ENCODE measurements around the gene STXBP6. TPM values are rescaled to one million over a fixed set of nuclear protein-coding genes. Genes with fewer than 3 reads are reported as not detected.

The STXBP6 gene
- total and polyA plus RNA-seq, 2 of the 13 experiments (the other 11 are each of a cell fraction or from before 2014, with no cell fraction given): 35.3 to 42.8 TPM

DNA sequence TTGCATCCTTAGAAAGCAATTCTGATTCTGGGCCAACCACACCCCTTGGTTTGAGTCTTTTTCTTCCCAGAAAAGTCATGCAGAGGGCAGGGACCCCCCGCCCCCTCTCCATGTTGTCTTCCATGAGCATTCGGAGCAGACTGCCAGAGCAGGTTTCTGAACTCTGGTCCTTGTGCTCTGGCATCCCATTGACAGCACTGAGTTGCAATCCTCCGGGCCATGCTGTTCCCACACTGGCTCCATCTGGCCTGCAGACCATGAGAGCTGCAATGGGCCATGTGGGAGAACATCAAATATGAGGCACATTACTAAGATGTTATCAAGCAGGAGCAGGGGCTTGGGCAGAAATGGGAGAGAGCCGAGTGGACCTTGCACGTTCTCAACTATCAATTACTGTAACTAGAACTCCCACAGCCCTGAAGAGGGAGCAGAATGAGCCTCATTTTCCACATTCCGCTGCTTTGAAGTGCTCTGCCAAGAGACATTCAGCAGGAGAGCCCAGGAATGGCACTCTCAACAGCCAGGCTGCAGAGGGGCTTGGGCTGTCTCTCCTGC lies 157.4 kb downstream of the STXBP6 start (continued):
- TF ChIP-seq YEATS4 (CRISPR knock-in tag; IDR thresholded peaks at IDR 0.05; ENCODE audit: borderline replicate concordance) (no peak), UBTF (CRISPR knock-in tag; IDR thresholded peaks at IDR 0.05) (0 out of 2 replicates have a peak, but pooled peaks have one; percentile 19), ZNF496 (CRISPR knock-in tag; IDR thresholded peaks at IDR 0.05; ENCODE audit: insufficient replicate concordance) (no peak), DR1 (CRISPR knock-in tag; IDR thresholded peaks at IDR 0.05) (no peak), ADNP (CRISPR knock-in tag; IDR thresholded peaks at IDR 0.05) (no peak), ZMYM3 (CRISPR knock-in tag; IDR thresholded peaks at IDR 0.05) (peak; percentile 58; the same call in 1 of the 2 replicates), CBX2 (IDR thresholded peaks at IDR 0.05; ENCODE audit: low read depth, low read length) (no peak), CBX2 (CRISPR knock-in tag; IDR thresholded peaks at IDR 0.05; ENCODE audit: low read depth) (no peak), HOXA3 (CRISPR knock-in tag; IDR thresholded peaks at IDR 0.05) (no peak), DMTF1 (CRISPR knock-in tag; IDR thresholded peaks at IDR 0.05) (no peak), PHF5A (CRISPR knock-in tag; IDR thresholded peaks at IDR 0.05; ENCODE audit: low read depth, unreplicated experiment) (no peak), MXD3 (CRISPR knock-in tag; IDR thresholded peaks at IDR 0.05) (0 out of 2 replicates have a peak, but pooled peaks have one; percentile 41), EHMT2 (IDR thresholded peaks at IDR 0.05; ENCODE audit: borderline replicate concordance, low read depth, low read length) (0 out of 2 replicates have a peak, but pooled peaks have one; percentile 53), GZF1 (CRISPR knock-in tag; IDR thresholded peaks at IDR 0.05) (no peak; the same call in 1 of the 2 replicates), KAT8 (CRISPR knock-in tag; IDR thresholded peaks at IDR 0.05) (no peak), MED13 (CRISPR knock-in tag; IDR thresholded peaks at IDR 0.05) (no peak), KLF9 (CRISPR knock-in tag; IDR thresholded peaks at IDR 0.05; ENCODE audit: low read depth) (no peak), ZNF558 (CRISPR knock-in tag; IDR thresholded peaks at IDR 0.05; ENCODE audit: borderline replicate concordance) (no peak), ZNF569 (CRISPR knock-in tag; IDR thresholded peaks at IDR 0.05; ENCODE audit: borderline replicate concordance) (no peak)
- TF ChIP-seq, protein P1, sequence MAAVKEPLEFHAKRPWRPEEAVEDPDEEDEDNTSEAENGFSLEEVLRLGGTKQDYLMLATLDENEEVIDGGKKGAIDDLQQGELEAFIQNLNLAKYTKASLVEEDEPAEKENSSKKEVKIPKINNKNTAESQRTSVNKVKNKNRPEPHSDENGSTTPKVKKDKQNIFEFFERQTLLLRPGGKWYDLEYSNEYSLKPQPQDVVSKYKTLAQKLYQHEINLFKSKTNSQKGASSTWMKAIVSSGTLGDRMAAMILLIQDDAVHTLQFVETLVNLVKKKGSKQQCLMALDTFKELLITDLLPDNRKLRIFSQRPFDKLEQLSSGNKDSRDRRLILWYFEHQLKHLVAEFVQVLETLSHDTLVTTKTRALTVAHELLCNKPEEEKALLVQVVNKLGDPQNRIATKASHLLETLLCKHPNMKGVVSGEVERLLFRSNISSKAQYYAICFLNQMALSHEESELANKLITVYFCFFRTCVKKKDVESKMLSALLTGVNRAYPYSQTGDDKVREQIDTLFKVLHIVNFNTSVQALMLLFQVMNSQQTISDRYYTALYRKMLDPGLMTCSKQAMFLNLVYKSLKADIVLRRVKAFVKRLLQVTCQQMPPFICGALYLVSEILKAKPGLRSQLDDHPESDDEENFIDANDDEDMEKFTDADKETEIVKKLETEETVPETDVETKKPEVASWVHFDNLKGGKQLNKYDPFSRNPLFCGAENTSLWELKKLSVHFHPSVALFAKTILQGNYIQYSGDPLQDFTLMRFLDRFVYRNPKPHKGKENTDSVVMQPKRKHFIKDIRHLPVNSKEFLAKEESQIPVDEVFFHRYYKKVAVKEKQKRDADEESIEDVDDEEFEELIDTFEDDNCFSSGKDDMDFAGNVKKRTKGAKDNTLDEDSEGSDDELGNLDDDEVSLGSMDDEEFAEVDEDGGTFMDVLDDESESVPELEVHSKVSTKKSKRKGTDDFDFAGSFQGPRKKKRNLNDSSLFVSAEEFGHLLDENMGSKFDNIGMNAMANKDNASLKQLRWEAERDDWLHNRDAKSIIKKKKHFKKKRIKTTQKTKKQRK (IDR thresholded peaks at IDR 0.05; ENCODE audit: low read length): no peak
- TF ChIP-seq, protein P2, sequence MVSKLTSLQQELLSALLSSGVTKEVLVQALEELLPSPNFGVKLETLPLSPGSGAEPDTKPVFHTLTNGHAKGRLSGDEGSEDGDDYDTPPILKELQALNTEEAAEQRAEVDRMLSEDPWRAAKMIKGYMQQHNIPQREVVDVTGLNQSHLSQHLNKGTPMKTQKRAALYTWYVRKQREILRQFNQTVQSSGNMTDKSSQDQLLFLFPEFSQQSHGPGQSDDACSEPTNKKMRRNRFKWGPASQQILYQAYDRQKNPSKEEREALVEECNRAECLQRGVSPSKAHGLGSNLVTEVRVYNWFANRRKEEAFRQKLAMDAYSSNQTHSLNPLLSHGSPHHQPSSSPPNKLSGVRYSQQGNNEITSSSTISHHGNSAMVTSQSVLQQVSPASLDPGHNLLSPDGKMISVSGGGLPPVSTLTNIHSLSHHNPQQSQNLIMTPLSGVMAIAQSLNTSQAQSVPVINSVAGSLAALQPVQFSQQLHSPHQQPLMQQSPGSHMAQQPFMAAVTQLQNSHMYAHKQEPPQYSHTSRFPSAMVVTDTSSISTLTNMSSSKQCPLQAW (CRISPR knock-in tag; IDR thresholded peaks at IDR 0.05): no peak

All from HepG2 (cell line).